ENCODE measurements around the gene DRG2. TPM values are rescaled to one million over a fixed set of nuclear protein-coding genes. Genes with fewer than 3 reads are reported as not detected.

Gene DRG2
- total and polyA plus RNA-seq, 2 donors (not counting 1 experiment from before 2014, with no cell fraction given) = 58.7 to 67.8 TPM

- H3K79me2 ChIP-seq (ENCODE audit: control insufficient read depth, insufficient read depth, low read length) = no peaks in the 10 kb centered on the region
- H4K20me1 ChIP-seq (ENCODE audit: control insufficient read depth, insufficient read depth, low read length, poor library complexity, severe bottlenecking) = no peaks in the 10 kb centered on the region
- H3K4me1 Mint-ChIP-seq = peaks cover 4% of the 10 kb centered on the region
- DNase-seq (no peak), ATAC-seq (ENCODE audit: low read depth) (no peak)
- no peak overlapping the region for H3K4me2 ChIP-seq (replicated peaks; ENCODE audit: low read depth, low read length, poor library complexity, severe bottlenecking)
- H3K27me3 Mint-ChIP-seq = peaks cover 10% of the 10 kb centered on the region
- H3K4me3 Mint-ChIP-seq = no peak overlapping the region
- H3K9me3 Mint-ChIP-seq (ENCODE audit: insufficient read depth) = no peaks in the 10 kb centered on the region
- H3K27me3 ChIP-seq (replicated peaks in 1 of 4; ENCODE audit: control extremely low read depth in 1 of 4, control insufficient read depth in 3 of 4, insufficient read depth in 4 of 4, low read length in 3 of 4) = peaks cover 0 to 5% (median 1%) of the 10 kb centered on the region in 4 experiments
- POLR2A ChIA-PET = no interaction called here
- no peak overlapping the region for H3K9ac ChIP-seq (ENCODE audit: low read length)
- no peak overlapping the region for H3K27ac ChIP-seq (ENCODE audit: low read length in 2 of 2)
- WGBS (ENCODE audit: insufficient coverage) = 84% methylated on average over 19 of the region's 19 CpGs
- intact Hi-C loops (cut with micrococcal nuclease) = no loop called here
- H3K4me1 ChIP-seq (ENCODE audit: control insufficient read depth in 2 of 2, insufficient read depth in 2 of 2, low read length in 2 of 2) = peaks cover 0 to 4% of the 10 kb centered on the region in 2 donors
- CTCF ChIA-PET = no interaction called here
- no peaks in the 10 kb centered on the region for H3K36me3 ChIP-seq (replicated peaks in 1 of 2; ENCODE audit: control extremely low read depth in 1 of 2, control insufficient read depth in 1 of 2, extremely low read depth in 1 of 2, insufficient read depth in 2 of 2, low read length in 1 of 2)
- TF ChIP-seq, protein P1, sequence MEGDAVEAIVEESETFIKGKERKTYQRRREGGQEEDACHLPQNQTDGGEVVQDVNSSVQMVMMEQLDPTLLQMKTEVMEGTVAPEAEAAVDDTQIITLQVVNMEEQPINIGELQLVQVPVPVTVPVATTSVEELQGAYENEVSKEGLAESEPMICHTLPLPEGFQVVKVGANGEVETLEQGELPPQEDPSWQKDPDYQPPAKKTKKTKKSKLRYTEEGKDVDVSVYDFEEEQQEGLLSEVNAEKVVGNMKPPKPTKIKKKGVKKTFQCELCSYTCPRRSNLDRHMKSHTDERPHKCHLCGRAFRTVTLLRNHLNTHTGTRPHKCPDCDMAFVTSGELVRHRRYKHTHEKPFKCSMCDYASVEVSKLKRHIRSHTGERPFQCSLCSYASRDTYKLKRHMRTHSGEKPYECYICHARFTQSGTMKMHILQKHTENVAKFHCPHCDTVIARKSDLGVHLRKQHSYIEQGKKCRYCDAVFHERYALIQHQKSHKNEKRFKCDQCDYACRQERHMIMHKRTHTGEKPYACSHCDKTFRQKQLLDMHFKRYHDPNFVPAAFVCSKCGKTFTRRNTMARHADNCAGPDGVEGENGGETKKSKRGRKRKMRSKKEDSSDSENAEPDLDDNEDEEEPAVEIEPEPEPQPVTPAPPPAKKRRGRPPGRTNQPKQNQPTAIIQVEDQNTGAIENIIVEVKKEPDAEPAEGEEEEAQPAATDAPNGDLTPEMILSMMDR (IDR thresholded peaks at IDR 0.05) = no peak
- TF ChIP-seq EZH2 (IDR thresholded peaks at IDR 0.05; ENCODE audit: borderline replicate concordance, insufficient read depth, low read depth, low read length, poor library complexity, severe bottlenecking) = no peak
- H3K9me3 ChIP-seq (ENCODE audit: control extremely low read depth in 1 of 3, control insufficient read depth in 2 of 3, insufficient read depth in 1 of 3, low read length in 2 of 3) = no peaks in the 10 kb centered on the region
- H2AFZ ChIP-seq (ENCODE audit: insufficient read depth, low read depth, low read length, poor library complexity, severe bottlenecking) = no peak overlapping the region
- no peak overlapping the region for H3K27ac Mint-ChIP-seq
- no peak overlapping the region for H3K4me3 ChIP-seq (ENCODE audit: control extremely low read depth in 1 of 5, extremely low read depth in 1 of 5, insufficient read depth in 1 of 5, low read depth in 2 of 5, low read length in 4 of 5)
Measured at GRCh38 chr17:18136357-18136756, 48.6 kb downstream of the DRG2 start.

DNA sequence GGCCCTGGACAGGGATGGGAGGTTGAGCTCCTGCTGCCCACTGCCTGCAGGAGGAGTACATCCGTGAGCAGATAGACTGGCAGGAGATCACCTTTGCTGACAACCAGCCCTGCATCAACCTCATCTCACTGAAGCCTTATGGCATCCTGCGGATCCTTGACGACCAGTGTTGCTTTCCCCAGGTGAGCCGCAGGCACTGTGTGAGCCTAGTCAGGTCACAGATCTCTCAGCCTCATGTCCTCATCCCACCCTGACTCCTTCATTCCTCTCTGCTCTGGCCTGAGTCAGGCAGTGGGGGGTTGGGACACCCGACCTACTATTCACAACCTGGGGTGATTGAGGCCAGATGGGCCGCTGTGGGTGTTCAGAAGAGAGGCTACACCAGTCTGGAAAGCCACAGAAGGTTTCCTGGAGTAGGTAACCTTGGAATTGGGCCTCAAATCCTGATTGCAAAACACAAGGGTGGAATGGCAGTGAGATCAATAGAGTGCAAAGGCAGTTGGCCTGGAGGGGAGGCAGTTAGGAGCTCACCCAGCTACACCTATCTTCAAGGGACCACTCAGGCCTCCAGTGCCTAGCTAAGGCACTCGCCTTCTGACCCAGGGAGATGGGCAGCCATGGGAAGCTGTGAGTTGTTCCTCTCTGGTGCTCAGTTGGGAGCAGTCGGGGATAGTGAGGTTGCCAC, 50.5 kb downstream of the DRG2 start:
- Histone ChIP-seq H3K79me2 (ENCODE audit: control insufficient read depth, insufficient read depth, low read length) (no peaks in the 10 kb centered on the region), H3K4me3 (ENCODE audit: control extremely low read depth in 1 of 5, extremely low read depth in 1 of 5, insufficient read depth in 1 of 5, low read depth in 2 of 5, low read length in 4 of 5) (no peak overlapping the region), H4K20me1 (ENCODE audit: control insufficient read depth, insufficient read depth, low read length, poor library complexity, severe bottlenecking) (no peaks in the 10 kb centered on the region), H2AFZ (ENCODE audit: insufficient read depth, low read depth, low read length, poor library complexity, severe bottlenecking) (no peak overlapping the region), H3K36me3 (replicated peaks in 1 of 2; ENCODE audit: control extremely low read depth in 1 of 2, control insufficient read depth in 1 of 2, extremely low read depth in 1 of 2, insufficient read depth in 2 of 2, low read length in 1 of 2) (no peaks in the 10 kb centered on the region), H3K27ac (ENCODE audit: low read length in 2 of 2) (no peak overlapping the region), H3K27me3 (replicated peaks in 1 of 4; ENCODE audit: control extremely low read depth in 1 of 4, control insufficient read depth in 3 of 4, insufficient read depth in 4 of 4, low read length in 3 of 4) (peaks cover 0 to 13% (median 1%) of the 10 kb centered on the region in 4 experiments), H3K9ac (ENCODE audit: low read length) (no peak overlapping the region), H3K9me3 (ENCODE audit: control extremely low read depth in 1 of 3, control insufficient read depth in 2 of 3, insufficient read depth in 1 of 3, low read length in 2 of 3) (no peaks in the 10 kb centered on the region), H3K4me1 (ENCODE audit: control insufficient read depth in 2 of 2, insufficient read depth in 2 of 2, low read length in 2 of 2) (peaks cover 0 to 4% of the 10 kb centered on the region in 2 donors), H3K4me2 (replicated peaks; ENCODE audit: low read depth, low read length, poor library complexity, severe bottlenecking) (no peak overlapping the region)
- intact Hi-C loops (cut with micrococcal nuclease) = no loop called here
- Mint-ChIP-seq H3K4me3 (no peak overlapping the region), H3K27me3 (peaks cover 11% of the 10 kb centered on the region), H3K27ac (no peak overlapping the region), H3K4me1 (peaks cover 5% of the 10 kb centered on the region), H3K9me3 (ENCODE audit: insufficient read depth) (no peaks in the 10 kb centered on the region)
- DNase-seq = no peak
- no peak for ATAC-seq (ENCODE audit: low read depth)
- WGBS (ENCODE audit: insufficient coverage) = 92% methylated on average over 8 of the region's 8 CpGs
- POLR2A ChIA-PET = no interaction called here
- CTCF ChIA-PET = interaction anchor here (1.3 kb wide), 1 partner anchor 54 kb away, joined by 3 read pairs; no protein-coding TSS in a partner anchor
- TF ChIP-seq, protein P1 (IDR thresholded peaks at IDR 0.05) = no peak
- TF ChIP-seq EZH2 (IDR thresholded peaks at IDR 0.05; ENCODE audit: borderline replicate concordance, insufficient read depth, low read depth, low read length, poor library complexity, severe bottlenecking) = no peak

All from B cell (primary cell).